ENCODE results near the gene ERH. TPM values are rescaled to one million over a fixed set of nuclear protein-coding genes. Genes with fewer than 3 reads are reported as not detected.

ERH gene
- total and polyA plus RNA-seq, 7 donors = 65.6 to 168 (median 106) TPM

- WGBS, 2 donors = 85 to 90% methylated on average over 4 of the region's 4 CpGs
- intact Hi-C loops (cut with DNase I) = no loop called here
- no peaks in the 10 kb centered on the region for H3K9me3 ChIP-seq
Measured at GRCh38 chr14:69363964-69364363, 34.1 kb downstream of the ERH start.

GRCh38 chr14:69363055-69363454 is 35.0 kb downstream of the ERH start:
- Histone ChIP-seq H3K9me3 (no peaks in the 10 kb centered on the region), H3K27me3 (no peaks in the 10 kb centered on the region), H3K4me1 (no peaks in the 10 kb centered on the region), H3K36me3 (no peaks in the 10 kb centered on the region), H3K27ac (no peak overlapping the region), H3K4me3 (no peak overlapping the region)
- 68 to 81% methylated on average over 9 of the region's 9 CpGs for WGBS, 2 donors
- TF ChIP-seq POLR2AphosphoS5 (IDR thresholded peaks at IDR 0.05) (no peak), CTCF (IDR thresholded peaks at IDR 0.05) (peak in 3 of 4 experiments; percentile 5 to 44 (median 37))
- DNase-seq = no peak
- intact Hi-C loops (cut with DNase I) = no loop called here

More at GRCh38 chr14:69363964-69364363, 34.1 kb downstream of the ERH start:
- Histone ChIP-seq H3K4me3 (no peak overlapping the region), H3K27me3 (no peaks in the 10 kb centered on the region), H3K27ac (no peak overlapping the region), H3K4me1 (no peaks in the 10 kb centered on the region), H3K36me3 (no peaks in the 10 kb centered on the region)
- TF ChIP-seq POLR2AphosphoS5 (IDR thresholded peaks at IDR 0.05) = no peak
- no peak for TF ChIP-seq CTCF (IDR thresholded peaks at IDR 0.05)
- no peak for TF ChIP-seq POLR2A (IDR thresholded peaks at IDR 0.05)
- TF ChIP-seq EP300 (IDR thresholded peaks at IDR 0.05) = no peak
- DNase-seq = no peak

GRCh38 chr14:69360438-69361108 is 37.5 kb downstream of the ERH start:
- no peak for DNase-seq
- Histone ChIP-seq H3K27ac (no peak overlapping the region), H3K4me3 (no peak overlapping the region), H3K4me1 (peaks cover 0 to 15% (median 9%) of the 10 kb centered on the region in 4 donors), H3K9me3 (no peaks in the 10 kb centered on the region), H3K27me3 (no peaks in the 10 kb centered on the region), H3K36me3 (no peaks in the 10 kb centered on the region)
- TF ChIP-seq POLR2AphosphoS5 (IDR thresholded peaks at IDR 0.05) (no peak), EP300 (IDR thresholded peaks at IDR 0.05) (no peak), POLR2A (IDR thresholded peaks at IDR 0.05) (no peak), CTCF (IDR thresholded peaks at IDR 0.05) (no peak)
- intact Hi-C loops (cut with DNase I) = no loop called here
- WGBS, 2 donors = 68 to 80% methylated on average over 7 of the region's 7 CpGs

- no peak for DNase-seq
- WGBS, 2 donors = 92 to 95% methylated on average over 3 of the region's 3 CpGs
- no peak overlapping the region for H3K4me3 ChIP-seq
- no peaks in the 10 kb centered on the region for H3K27me3 ChIP-seq
- intact Hi-C loops (cut with DNase I) = no loop called here
- peaks cover 0 to 31% (median 19%) of the 10 kb centered on the region in 4 donors for H3K4me1 ChIP-seq
- H3K36me3 ChIP-seq = no peaks in the 10 kb centered on the region
- H3K9me3 ChIP-seq = no peaks in the 10 kb centered on the region
- H3K27ac ChIP-seq = no peak overlapping the region
- TF ChIP-seq POLR2AphosphoS5 (IDR thresholded peaks at IDR 0.05) (no peak), EP300 (IDR thresholded peaks at IDR 0.05) (no peak), CTCF (IDR thresholded peaks at IDR 0.05) (no peak), POLR2A (IDR thresholded peaks at IDR 0.05) (no peak)
Measured at GRCh38 chr14:69358966-69359365, 39.1 kb downstream of the ERH start.
